Esophagus squamous epithelium (tissue), 5 donors: ENCODE results near the gene CABLES1. TPM values are rescaled to one million over a fixed set of nuclear protein-coding genes. Genes with fewer than 3 reads are reported as not detected.

Experiments
- DNase-seq: peaks from one replicate; lab custom pipeline; 2025; lab: John Stamatoyannopoulos, UW
- H3K27ac ChIP-seq, 4 donors: fragments of 200-600 bp; sonication (generic); one replicate each; pipeline ENCODE4 v1.5.1; 2016 to 2019; ENCODE audit warnings: mild to moderate bottlenecking in 1 of 4
- H3K27me3 ChIP-seq, 4 donors: fragments of 200-600 bp; sonication (generic); 1 replicate in 3 of 4; 2 replicates in 1 of 4; pipeline versions ENCODE4 v1.5.1 to v1.6.0; 2017 to 2021; ENCODE audit warnings: antibody characterized with exemption in 1 of 4
- H3K36me3 ChIP-seq, 3 donors: fragments of 200-600 bp; sonication (generic); one replicate each; pipeline ENCODE4 v1.5.1; 2016 to 2019
- H3K4me1 ChIP-seq, 3 donors: fragments of 200-600 bp; sonication (generic); one replicate each; pipeline ENCODE4 v1.5.1; 2017 to 2019
- H3K4me3 ChIP-seq, 4 donors: fragments of 200-600 bp; sonication (generic); 1 replicate in 3 of 4; 2 replicates in 1 of 4; pipeline ENCODE4 v1.5.1; 2016 to 2019; ENCODE audit warnings: mild to moderate bottlenecking in 2 of 4, moderate library complexity in 1 of 4
- H3K9me3 ChIP-seq, 3 donors: fragments of 200-600 bp; sonication (generic); one replicate each; pipeline ENCODE4 v1.5.1; 2016 to 2019
- POLR2A ChIP-seq, 4 donors: fragments of 450-650 bp; IDR thresholded peaks; one replicate each; pipeline ENCODE4 v1.6.1; 2017; ENCODE audit warnings: antibody characterized with exemption in 4 of 4, mild to moderate bottlenecking in 4 of 4, moderate library complexity in 3 of 4
- WGBS, 2 donors: methylation state at CpG; one replicate each; pipeline ENCODE4 v1.1.5; 2018; 5-methylcytosine and 5-hydroxymethylcytosine counted together
- intact Hi-C: fragments of 100-400 bp; cut with DNase I; formaldehyde crosslinking; loops from one replicate; pipeline ENCODE4 v1.15.0; 2022
- total RNA-seq, 4 donors: library from RNA; depleted of rRNA; stranded (reverse); fragments of >200 nt; gene quantifications; one replicate each; pipeline ENCODE4 v1.1.0, GENCODE V29; 2016
- TF ChIP-seq, protein P1 (sequence below), 6 experiments: fragments of 450-650 bp in 4 of 6; fragments of 200-600 bp in 2 of 6; sonication (generic) in 2 of 6; IDR thresholded peaks; one replicate each; pipeline ENCODE4 v1.5.1; 2016 to 2019; ENCODE audit warnings: antibody characterized with exemption in 6 of 6, mild to moderate bottlenecking in 4 of 6, moderate library complexity in 4 of 6
- donor health status: DM: yes; HTN: yes; CAD: no.

CABLES1 gene
- total RNA-seq, 4 donors from 2014 or later, result 4.4 to 9.9 (median 8.5) TPM

DNA sequence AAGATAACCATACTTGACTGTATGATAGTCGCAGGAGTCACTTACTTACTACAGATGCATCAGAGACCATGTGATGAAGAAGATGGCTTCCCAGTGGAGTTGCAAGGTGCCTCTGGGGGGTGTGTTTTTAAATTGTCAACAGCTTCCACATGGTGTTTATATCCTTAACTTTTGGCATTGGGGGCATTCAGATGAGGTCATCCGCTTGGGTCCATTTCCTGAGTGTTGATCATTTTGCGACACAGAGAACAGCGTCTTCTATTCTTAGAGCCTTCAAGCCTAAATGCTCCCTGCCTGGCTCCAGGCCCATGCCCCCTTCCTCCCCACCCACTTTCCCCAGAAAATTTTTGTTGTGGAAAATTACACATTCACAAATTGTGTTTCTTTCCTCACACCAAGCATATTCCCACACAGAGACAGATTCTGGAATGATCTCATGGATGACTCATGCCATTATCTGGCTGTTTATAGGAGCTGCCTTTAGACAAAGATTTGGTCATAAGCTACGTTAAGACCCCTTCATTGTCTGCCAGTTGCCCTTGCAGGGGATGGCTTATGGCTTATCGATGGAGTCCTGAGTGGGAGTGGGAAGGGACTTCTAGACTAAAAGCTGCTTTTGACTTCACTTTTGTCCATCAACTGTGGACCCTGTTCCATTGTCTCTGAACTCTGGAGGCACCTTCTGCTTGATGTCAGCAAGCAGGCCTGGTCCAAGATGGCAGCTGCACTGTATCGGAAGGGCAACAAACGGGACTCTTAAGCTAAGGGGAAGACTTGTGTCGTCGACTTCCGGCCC is 91.8 kb downstream of the CABLES1 start:
- Histone ChIP-seq H3K36me3 (no peaks in the 10 kb centered on the region), H3K4me1 (peaks cover 24 to 82% (median 62%) of the 10 kb centered on the region in 3 donors), H3K27ac (peak overlapping the region; percentile 51 to 82 (median 70)), H3K9me3 (no peaks in the 10 kb centered on the region), H3K27me3 (no peaks in the 10 kb centered on the region), H3K4me3 (no peak overlapping the region)
- intact Hi-C loops, result no loop called here
- TF ChIP-seq, protein P1, sequence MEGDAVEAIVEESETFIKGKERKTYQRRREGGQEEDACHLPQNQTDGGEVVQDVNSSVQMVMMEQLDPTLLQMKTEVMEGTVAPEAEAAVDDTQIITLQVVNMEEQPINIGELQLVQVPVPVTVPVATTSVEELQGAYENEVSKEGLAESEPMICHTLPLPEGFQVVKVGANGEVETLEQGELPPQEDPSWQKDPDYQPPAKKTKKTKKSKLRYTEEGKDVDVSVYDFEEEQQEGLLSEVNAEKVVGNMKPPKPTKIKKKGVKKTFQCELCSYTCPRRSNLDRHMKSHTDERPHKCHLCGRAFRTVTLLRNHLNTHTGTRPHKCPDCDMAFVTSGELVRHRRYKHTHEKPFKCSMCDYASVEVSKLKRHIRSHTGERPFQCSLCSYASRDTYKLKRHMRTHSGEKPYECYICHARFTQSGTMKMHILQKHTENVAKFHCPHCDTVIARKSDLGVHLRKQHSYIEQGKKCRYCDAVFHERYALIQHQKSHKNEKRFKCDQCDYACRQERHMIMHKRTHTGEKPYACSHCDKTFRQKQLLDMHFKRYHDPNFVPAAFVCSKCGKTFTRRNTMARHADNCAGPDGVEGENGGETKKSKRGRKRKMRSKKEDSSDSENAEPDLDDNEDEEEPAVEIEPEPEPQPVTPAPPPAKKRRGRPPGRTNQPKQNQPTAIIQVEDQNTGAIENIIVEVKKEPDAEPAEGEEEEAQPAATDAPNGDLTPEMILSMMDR (IDR thresholded peaks at IDR 0.05), result no peak
- no peak for TF ChIP-seq POLR2A (IDR thresholded peaks at IDR 0.05)
- 62 to 68% methylated on average over 11 of the region's 11 CpGs for WGBS, 2 donors
- DNase-seq, result no peak

DNA sequence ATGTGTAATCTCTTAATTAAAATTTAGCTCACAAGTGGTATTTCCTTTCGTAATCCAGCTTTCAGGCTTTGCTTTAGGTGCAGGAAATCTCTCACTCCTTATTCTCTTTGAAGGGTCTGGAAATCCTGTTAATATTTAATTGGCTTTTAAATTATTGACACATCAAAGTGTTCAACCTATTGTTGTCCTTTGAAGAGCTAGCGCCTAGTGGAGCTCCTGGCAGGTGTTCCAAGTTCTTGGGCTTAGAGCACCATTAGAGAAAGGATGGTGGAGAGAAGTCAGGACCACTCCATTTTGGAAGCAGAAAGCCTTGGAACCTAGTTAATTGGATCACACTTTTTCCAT is 92.4 kb downstream of the CABLES1 start:
- intact Hi-C loops, result no loop called here
- no peak for DNase-seq
- Histone ChIP-seq H3K9me3 (no peaks in the 10 kb centered on the region), H3K4me3 (no peak overlapping the region), H3K27ac (peak overlapping the region; percentile 51 to 82 (median 70)), H3K36me3 (no peaks in the 10 kb centered on the region), H3K27me3 (no peaks in the 10 kb centered on the region), H3K4me1 (peaks cover 24 to 85% (median 62%) of the 10 kb centered on the region in 3 donors)
- WGBS, 2 donors, result 66 to 91% methylated on average over 2 of the region's 2 CpGs
- TF ChIP-seq, protein P1 (IDR thresholded peaks at IDR 0.05), result no peak
- no peak for TF ChIP-seq POLR2A (IDR thresholded peaks at IDR 0.05)

DNA sequence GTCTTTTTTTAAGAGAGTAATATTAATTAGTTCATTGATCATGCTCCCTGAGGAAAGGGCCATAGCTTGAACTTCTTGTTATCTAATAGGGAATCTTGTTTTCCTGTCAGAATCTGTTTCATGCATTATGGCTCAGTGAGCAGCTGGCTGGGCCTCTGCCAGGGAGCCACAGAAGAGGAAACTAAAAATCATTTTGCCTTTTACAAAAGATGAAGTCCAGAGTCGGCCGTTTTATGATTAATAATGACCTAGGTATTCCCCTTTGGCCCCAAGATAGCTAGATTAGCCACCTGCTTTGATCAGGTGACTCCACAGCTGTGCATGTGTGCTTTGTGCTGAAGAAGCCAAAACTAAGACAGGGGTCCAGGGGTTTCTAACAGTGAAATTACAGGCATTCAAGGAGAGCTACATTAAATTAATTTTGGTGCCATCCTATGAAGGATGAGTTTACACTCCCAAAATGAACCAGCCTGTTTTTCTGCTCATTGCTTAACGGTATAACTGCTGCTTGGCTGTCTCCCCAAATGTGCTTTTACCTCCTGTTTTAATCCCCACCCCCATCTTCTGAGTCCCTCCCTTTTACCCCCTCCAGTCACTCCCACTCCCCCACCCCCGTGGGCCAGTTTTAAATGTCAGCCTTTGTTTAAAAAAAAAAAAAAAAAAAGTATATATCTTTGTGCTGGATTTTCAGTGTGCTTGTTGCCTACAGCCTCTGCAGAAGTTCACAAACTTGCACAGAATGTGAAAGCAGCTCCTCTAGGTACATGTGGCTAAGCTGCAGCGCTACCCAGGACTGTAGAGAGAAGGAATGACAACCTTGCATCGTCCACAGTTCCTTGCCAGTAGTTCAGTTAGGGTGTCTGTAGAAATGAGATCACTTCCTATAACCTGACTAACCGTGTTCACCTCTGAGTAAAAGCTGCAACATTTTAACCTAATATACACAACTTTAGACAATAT is 93.1 kb downstream of the CABLES1 start:
- Histone ChIP-seq H3K36me3 (no peaks in the 10 kb centered on the region), H3K4me1 (peaks cover 24 to 85% (median 62%) of the 10 kb centered on the region in 3 donors), H3K4me3 (no peak overlapping the region), H3K27ac (peak overlapping the region in 3 of 4 donors; percentile 63 to 82 (median 77)), H3K27me3 (no peaks in the 10 kb centered on the region), H3K9me3 (no peaks in the 10 kb centered on the region)
- intact Hi-C loops, result no loop called here
- TF ChIP-seq, protein P1 (IDR thresholded peaks at IDR 0.05), result no peak
- no peak for TF ChIP-seq POLR2A (IDR thresholded peaks at IDR 0.05)
- DNase-seq, result no peak
- WGBS, 2 donors, result 14 to 20% methylated on average over 6 to 7 of the region's 7 CpGs

DNA sequence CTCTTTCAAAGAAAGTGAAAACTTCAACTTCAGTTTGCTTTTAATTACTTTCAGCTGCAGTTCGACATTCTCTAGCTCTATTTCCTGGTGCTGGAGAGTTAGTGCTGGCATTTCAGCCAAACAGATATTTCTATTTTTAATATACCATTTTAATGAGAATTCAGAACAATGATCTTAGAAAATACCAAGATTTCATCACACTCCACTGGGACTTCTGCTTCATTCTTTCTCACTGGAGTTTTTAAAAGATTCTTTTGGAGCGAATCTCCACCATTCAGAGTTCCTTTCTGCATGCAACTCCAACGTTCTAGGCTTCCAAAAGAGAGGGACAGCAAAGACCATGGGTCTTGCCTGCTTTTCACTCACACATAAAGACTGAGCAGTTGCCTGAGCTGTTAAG is 94.2 kb downstream of the CABLES1 start:
- DNase-seq, result no peak
- Histone ChIP-seq H3K4me3 (no peak overlapping the region), H3K27me3 (no peaks in the 10 kb centered on the region), H3K27ac (peak overlapping the region in 3 of 4 donors; percentile 24 to 77 (median 51)), H3K4me1 (peaks cover 24 to 80% (median 60%) of the 10 kb centered on the region in 3 donors), H3K36me3 (peaks cover 0 to 4% (median 0%) of the 10 kb centered on the region in 3 donors), H3K9me3 (no peaks in the 10 kb centered on the region)
- intact Hi-C loops, result no loop called here
- no peak for TF ChIP-seq POLR2A (IDR thresholded peaks at IDR 0.05)
- TF ChIP-seq, protein P1 (IDR thresholded peaks at IDR 0.05), result no peak
- 43 to 71% methylated on average over 3 of the region's 3 CpGs for WGBS, 2 donors
